ENCODE measurements around the gene MED13L.

Gene MED13L

GRCh38 chr12:115920395-115921183 lies 356.9 kb downstream of the MED13L start:
- no peak for DNase-seq (ENCODE audit: low read depth in 3 of 3, low spot score in 1 of 3)

GRCh38 chr12:115918763-115919162 lies 358.7 kb downstream of the MED13L start:
- no peak for DNase-seq (ENCODE audit: low read depth in 3 of 3, low spot score in 1 of 3)

- DNase-seq (ENCODE audit: low read depth in 3 of 3, low spot score in 1 of 3), result peak; percentile 20 to 78 (median 54)
Measured at GRCh38 chr12:115916910-115917668, 360.4 kb downstream of the MED13L start.

- no peak for DNase-seq (ENCODE audit: low read depth in 3 of 3, low spot score in 1 of 3)
Measured at GRCh38 chr12:115914122-115914521, 363.4 kb downstream of the MED13L start.

- DNase-seq (ENCODE audit: low read depth in 3 of 3, low spot score in 1 of 3), result no peak
Measured at GRCh38 chr12:115912440-115912839, 365.1 kb downstream of the MED13L start.

- no peak for DNase-seq (ENCODE audit: low read depth in 3 of 3, low spot score in 1 of 3)
Measured at GRCh38 chr12:115911360-115911759, 366.1 kb downstream of the MED13L start.

GRCh38 chr12:115910057-115910456 lies 367.4 kb downstream of the MED13L start:
- DNase-seq (ENCODE audit: low read depth in 3 of 3, low spot score in 1 of 3), result no peak

All from stimulated activated CD4-positive, alpha-beta T cell treated with anti-CD3 and anti-CD28 coated beads, TNF-alpha, amount 100 ng/mL, for 1 hour (primary cell).